ENCODE results near the gene RERE. TPM values are rescaled to one million over a fixed set of nuclear protein-coding genes. Genes with fewer than 3 reads are reported as not detected.

RERE gene
- total and polyA plus RNA-seq, 2 donors (not counting 3 experiments of a cell fraction or from before 2014, with no cell fraction given) = 14.1 to 113 TPM

DNA sequence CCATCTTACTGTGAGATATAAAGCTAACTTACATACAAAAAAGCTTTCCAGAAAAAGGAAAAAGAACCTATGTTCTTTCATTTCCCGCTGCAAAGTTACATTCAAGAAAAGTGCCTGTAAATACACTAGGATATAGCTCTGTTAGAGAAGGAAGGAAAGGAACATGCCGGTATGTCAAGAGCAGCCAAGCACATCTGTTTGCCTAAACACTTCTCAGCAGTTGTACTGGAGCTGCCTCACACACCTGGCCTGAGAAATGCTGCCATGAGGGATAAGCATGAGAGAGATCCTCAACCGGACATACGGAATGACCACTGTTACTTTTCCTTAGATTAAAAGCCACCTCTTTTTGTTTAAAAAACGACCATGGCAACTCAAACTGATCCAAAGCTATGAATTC, 189.7 kb downstream of the RERE start:
- peaks cover 23% of the 10 kb centered on the region for H3K79me2 ChIP-seq (ENCODE audit: control insufficient read depth, insufficient read depth, low read length)
- dilution Hi-C loops (cut with MboI; ENCODE audit: extremely low pct_ligation_motif_present, low sequenced_read_pairs) = no loop called here
- H3K9me1 ChIP-seq (replicated peaks; ENCODE audit: control insufficient read depth, extremely low read depth, insufficient read depth, low read length) = no peaks in the 10 kb centered on the region
- intact Hi-C loops (cut with micrococcal nuclease) = loop anchor here (2.0 kb wide), 1 partner anchor 19 kb away; no protein-coding TSS in a partner anchor
- H2AFZ ChIP-seq (ENCODE audit: low read depth, low read length) = no peak overlapping the region
- no peaks in the 10 kb centered on the region for H3K9me3 ChIP-seq (replicated peaks; ENCODE audit: control insufficient read depth, insufficient read depth, low read length)
- BruUV-seq (replicated peaks) = no TSS peak
- FAIRE-seq = no peak
- H3K36me3 ChIP-seq (ENCODE audit: control insufficient read depth in 2 of 2, extremely low read depth in 1 of 2, insufficient read depth in 2 of 2, low read length in 2 of 2) = no peaks in the 10 kb centered on the region
- H3K4me3 ChIP-seq (replicated peaks in 1 of 3; ENCODE audit: insufficient read depth in 1 of 3, low read depth in 1 of 3, low read length in 3 of 3) = no peak overlapping the region
- no peak overlapping the region for H3K9ac ChIP-seq (replicated peaks; ENCODE audit: extremely low read depth, insufficient read depth, low read length)
- POLR2A ChIA-PET = interaction anchor here (0.7 kb wide), 1 partner anchor 22 kb away, joined by 3 read pairs; no protein-coding TSS in a partner anchor
- no peak overlapping the region for H3K27ac ChIP-seq (ENCODE audit: insufficient read depth, low read depth, low read length)
- H3K4me1 ChIP-seq (ENCODE audit: control insufficient read depth, extremely low read depth, insufficient read depth, low read length) = peaks cover 4% of the 10 kb centered on the region
- no peak for DNase-seq (ENCODE audit: low read depth, low spot score)
- peaks cover 12% of the 10 kb centered on the region for H4K20me1 ChIP-seq (replicated peaks; ENCODE audit: control insufficient read depth, extremely low read depth, insufficient read depth, low read length)
- no peaks in the 10 kb centered on the region for H3K27me3 ChIP-seq (ENCODE audit: control insufficient read depth in 2 of 2, insufficient read depth in 2 of 2, low read length in 2 of 2)
- CTCF ChIA-PET = interaction anchor here (0.9 to 1.8 kb wide), 10 partner anchors 9 to 222 kb away, joined by 3 to 6 read pairs (median 4); no protein-coding TSS in a partner anchor
- H3K4me2 ChIP-seq (ENCODE audit: insufficient read depth, low read length) = no peak overlapping the region
- TF ChIP-seq MYC (IDR thresholded peaks at IDR 0.05; ENCODE audit: low read depth, low read length) (no peak), FOS (IDR thresholded peaks at IDR 0.05; ENCODE audit: borderline replicate concordance, insufficient read depth, low read length) (no peak), CTCF (IDR thresholded peaks at IDR 0.05; ENCODE audit: extremely low read depth in 1 of 2, insufficient read depth in 1 of 2, low read depth in 1 of 2, low read length in 2 of 2) (no peak), EZH2 (IDR thresholded peaks at IDR 0.05; ENCODE audit: borderline replicate concordance, low read depth, low read length, severe bottlenecking) (no peak), GATA2 (IDR thresholded peaks at IDR 0.05; ENCODE audit: insufficient read depth, insufficient read length, low read depth, low read length) (no peak), POLR2AphosphoS5 (IDR thresholded peaks at IDR 0.05; ENCODE audit: insufficient read depth, low read depth, low read length) (no peak), JUN (IDR thresholded peaks at IDR 0.05; ENCODE audit: borderline replicate concordance, insufficient read depth, insufficient read length, low read depth) (no peak), POLR2A (IDR thresholded peaks at IDR 0.05; ENCODE audit: low read depth, low read length) (no peak)
- TF ChIP-seq, protein P1, sequence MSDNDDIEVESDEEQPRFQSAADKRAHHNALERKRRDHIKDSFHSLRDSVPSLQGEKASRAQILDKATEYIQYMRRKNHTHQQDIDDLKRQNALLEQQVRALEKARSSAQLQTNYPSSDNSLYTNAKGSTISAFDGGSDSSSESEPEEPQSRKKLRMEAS (IDR thresholded peaks at IDR 0.05; ENCODE audit: insufficient read depth, insufficient read length) = no peak
